Gastroesophageal sphincter (tissue), 3 donors: Measurements from ENCODE around the gene TMEM185B.

Source experiments
- EP300 ChIP-seq: sonication (generic); formaldehyde crosslinking; IDR thresholded peaks from one replicate; pipeline ENCODE4 v1.6.1; 2017; ENCODE audit warnings: antibody characterized with exemption, mild to moderate bottlenecking
- POLR2A ChIP-seq, 2 donors: fragments of 450-650 bp; IDR thresholded peaks; one replicate each; pipeline ENCODE4 v1.6.1; 2017; ENCODE audit warnings: antibody characterized with exemption in 2 of 2, mild to moderate bottlenecking in 2 of 2, moderate library complexity in 1 of 2
- POLR2AphosphoS5 ChIP-seq: sonication (generic); formaldehyde crosslinking; IDR thresholded peaks from one replicate; pipeline ENCODE4 v1.6.1; 2017; ENCODE audit warnings: antibody characterized with exemption
- TF ChIP-seq, protein P1 (sequence below), 4 experiments: fragments of 200-600 bp in 2 of 4; fragments of 450-650 bp in 2 of 4; sonication (generic) in 1 of 4; IDR thresholded peaks; one replicate each; pipeline ENCODE4 v1.5.1; 2017 to 2019; ENCODE audit warnings: antibody characterized with exemption in 4 of 4, mild to moderate bottlenecking in 2 of 4, moderate library complexity in 2 of 4

DNA sequence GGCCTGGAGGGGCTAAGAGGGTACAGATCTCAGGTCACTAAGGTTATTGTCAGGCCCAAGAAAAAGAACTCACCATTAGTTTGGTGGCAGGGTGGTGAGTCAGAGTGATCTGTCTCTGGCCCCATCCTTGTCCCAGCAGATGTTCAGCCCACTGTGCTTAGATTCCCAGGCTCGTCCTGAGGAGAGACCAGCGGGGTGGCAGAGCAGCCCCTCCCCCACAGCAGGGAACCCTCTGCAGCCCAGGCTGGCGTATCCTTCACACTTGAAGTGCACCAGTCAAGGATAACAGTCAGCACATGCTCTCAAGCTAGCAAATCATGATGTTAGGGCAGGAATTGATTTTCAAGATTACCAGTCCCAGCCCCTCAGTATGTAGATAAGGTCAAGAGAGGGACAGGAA lies 43.1 kb downstream of the TMEM185B start:
- TF ChIP-seq POLR2A (IDR thresholded peaks at IDR 0.05) (no peak), POLR2AphosphoS5 (no peak), EP300 (no peak)
- TF ChIP-seq, protein P1, sequence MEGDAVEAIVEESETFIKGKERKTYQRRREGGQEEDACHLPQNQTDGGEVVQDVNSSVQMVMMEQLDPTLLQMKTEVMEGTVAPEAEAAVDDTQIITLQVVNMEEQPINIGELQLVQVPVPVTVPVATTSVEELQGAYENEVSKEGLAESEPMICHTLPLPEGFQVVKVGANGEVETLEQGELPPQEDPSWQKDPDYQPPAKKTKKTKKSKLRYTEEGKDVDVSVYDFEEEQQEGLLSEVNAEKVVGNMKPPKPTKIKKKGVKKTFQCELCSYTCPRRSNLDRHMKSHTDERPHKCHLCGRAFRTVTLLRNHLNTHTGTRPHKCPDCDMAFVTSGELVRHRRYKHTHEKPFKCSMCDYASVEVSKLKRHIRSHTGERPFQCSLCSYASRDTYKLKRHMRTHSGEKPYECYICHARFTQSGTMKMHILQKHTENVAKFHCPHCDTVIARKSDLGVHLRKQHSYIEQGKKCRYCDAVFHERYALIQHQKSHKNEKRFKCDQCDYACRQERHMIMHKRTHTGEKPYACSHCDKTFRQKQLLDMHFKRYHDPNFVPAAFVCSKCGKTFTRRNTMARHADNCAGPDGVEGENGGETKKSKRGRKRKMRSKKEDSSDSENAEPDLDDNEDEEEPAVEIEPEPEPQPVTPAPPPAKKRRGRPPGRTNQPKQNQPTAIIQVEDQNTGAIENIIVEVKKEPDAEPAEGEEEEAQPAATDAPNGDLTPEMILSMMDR (IDR thresholded peaks at IDR 0.05), result no peak
